Raji (cell line): ENCODE results near the gene RAN.

ENCODE experiments used
- POLR2A ChIP-seq: IDR thresholded peaks from 2 replicates; pipeline ENCODE4 v1.6.1; 2011; ENCODE audit warnings: low read depth, low read length, control low read depth; ENCODE audit not compliant: insufficient read depth

The RAN gene

DNA sequence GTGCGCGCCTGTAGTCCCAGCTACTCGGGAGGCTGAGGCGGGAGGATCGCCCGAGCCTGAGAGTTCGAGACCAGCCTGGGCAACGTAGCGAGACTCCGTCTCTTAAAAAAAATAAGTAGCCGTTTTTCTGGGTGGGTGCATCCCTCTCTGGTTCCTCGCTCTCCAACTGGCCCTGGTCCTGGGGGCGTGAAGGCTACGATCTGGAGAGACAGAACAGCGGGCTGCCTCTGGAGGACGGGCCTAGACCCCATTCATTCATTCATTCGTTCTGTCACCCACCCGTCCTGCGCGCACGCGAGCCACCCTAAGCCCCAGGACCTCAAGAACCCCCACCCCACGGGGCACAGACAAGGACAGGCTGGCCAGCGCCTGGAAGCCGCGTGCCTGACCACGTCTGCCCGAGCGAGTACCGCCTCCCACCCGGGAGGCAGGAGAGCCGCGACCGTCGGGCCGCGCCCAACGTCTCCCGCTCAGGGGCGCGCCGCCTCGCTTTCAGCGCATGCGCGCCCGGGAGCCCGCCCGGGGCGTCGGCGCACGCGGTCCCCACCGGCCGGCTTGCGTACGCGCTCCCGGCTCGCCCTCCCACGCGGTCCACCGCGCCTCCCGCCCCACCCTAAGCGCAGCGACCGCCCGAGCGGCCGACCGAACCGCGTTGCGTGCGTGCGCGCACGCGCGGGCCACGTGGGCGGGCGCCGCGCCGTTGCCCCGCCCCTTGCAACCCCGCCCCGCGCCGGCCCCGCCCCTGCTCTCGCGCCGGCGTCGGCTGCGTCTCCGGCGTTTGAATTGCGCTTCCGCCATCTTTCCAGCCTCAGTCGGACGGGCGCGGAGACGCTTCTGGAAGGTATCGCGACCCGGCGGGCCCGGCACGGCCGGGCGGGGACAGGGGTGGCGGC is at the start of gene RAN:
Gene RAN, plus strand, starts transcription at position 781 of the 893 bp plus-strand sequence. CDS start 528 bp downstream, outside the sequence.
- TF ChIP-seq POLR2A: peak; percentile 93

GRCh38 chr12:130825771-130826150 is 46.1 kb upstream of the RAN start:
- TF ChIP-seq POLR2A: no peak

- TF ChIP-seq POLR2A: no peak
Observed at GRCh38 chr12:130826151-130826801, 45.6 kb upstream of the RAN start.

DNA sequence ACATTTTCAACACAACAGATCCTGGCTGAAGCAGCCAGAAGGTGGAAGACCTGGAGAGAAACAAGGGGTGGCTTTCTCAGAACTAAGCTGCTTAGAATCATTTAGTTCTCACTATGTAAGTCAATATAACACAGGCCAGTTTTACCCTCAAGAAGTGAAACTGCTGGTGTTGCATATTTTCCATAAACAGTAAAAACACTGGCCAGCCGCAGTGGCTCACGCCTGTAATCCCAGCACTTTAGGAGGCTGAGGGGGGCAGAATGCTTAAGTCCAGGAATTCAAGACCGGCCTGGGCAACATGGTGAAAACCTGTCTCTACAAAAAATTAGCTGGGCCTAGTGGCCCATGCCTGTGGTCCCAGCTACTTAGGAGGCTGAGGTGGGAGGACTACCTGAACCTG is 44.4 kb upstream of the RAN start:
- TF ChIP-seq POLR2A: no peak

DNA sequence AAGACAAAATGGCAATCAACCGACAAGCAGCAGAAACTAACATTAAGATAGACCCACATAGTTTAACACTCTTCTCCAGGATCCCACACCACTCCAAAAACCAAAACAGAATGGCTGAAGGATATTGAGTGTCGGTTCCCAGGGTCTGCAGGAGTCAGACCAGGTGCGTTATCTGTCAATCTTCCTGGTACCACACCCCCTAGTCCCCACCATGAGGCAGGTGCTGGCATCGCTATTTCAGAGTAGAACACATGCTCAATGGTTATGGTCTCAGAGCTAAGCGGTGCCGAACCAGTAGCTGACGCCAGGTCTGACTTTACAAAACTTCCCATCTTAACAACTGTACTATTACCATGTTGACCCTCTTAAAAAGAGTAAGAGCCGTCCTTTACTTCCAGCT is 43.0 kb upstream of the RAN start:
- no peak for TF ChIP-seq POLR2A

DNA sequence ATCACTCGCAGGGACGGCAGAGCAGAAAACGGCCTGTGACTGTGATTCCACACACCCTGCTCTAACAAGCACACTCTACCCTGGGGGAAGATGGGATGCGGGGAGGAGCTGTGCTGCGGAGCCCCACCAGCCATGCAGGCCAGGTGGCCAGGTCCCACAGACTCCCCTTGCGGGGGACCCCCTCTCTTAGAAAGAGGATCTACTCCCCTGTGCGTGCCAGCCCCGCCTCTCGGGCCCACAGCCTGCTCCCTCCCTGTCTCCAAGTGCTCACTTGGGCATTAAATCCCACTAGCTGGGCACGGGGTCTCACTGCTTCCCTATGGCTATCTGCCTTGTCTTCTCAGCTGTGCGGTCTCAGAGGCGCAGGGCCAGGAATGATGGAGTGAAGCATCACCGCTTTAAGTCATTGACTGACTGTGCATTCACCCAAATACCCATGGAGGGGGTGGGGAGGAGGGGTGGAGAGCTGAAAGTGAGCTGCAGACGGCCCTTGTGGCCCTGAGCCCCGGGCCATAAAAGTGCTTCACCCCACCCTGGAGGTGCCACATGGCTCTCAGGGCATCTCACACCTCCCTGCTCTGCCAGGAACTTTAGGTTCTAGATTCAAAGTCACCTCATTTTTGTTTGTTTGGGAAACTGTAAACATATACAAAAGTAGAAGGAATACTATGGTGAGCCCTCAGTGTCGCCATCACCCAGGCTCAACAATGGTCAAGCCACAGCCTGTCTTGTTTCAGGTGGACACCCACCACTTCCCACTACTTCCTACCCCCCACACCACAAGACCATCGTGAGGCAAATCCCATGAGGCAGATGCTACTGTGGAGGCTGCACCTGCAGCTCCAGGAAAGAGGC is 42.2 kb upstream of the RAN start:
- no peak for TF ChIP-seq POLR2A

DNA sequence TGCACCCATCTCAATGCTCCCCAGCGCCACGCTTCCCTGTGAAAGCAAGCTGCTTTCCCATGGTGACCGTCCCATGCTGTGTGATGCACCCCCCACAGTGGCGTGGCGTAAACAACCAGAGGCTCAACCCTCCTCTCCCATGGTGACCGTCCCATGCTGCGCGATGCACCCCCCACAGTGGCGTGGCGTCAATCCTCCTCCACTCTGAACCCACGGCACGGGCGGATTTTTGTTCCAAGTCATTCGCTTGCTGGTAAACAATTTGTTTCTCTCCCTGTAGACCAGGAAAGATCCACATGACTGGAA is 41.7 kb upstream of the RAN start:
- no peak for TF ChIP-seq POLR2A

- TF ChIP-seq POLR2A: no peak
Observed at GRCh38 chr12:130831246-130831645, 40.6 kb upstream of the RAN start.

GRCh38 chr12:130831876-130832405 is 39.9 kb upstream of the RAN start:
- TF ChIP-seq POLR2A: no peak

GRCh38 chr12:130832561-130833209 is 39.2 kb upstream of the RAN start:
- TF ChIP-seq POLR2A: no peak

DNA sequence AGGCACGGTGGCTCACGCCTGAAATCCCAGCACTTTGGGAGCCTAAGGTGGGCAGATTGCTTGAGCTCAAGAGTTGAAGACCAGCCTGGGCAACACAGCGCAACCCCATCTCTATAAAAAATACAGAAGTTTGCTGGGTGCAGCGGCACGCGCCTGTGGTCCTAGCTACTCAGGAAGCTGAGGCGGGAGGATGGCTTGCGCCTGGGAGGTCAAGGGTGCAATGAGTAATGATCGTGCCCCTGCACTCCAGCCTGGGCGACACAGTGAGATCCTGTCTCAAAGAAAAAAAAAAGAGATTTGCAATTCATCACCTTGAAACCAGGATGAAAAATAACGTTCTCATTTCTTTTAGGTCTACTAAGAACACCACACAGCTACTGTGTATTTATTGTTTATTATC is 36.9 kb upstream of the RAN start:
- TF ChIP-seq POLR2A: no peak

- no peak for TF ChIP-seq POLR2A
Observed at GRCh38 chr12:130835436-130835835, 36.4 kb upstream of the RAN start.

GRCh38 chr12:130838284-130838950 is 33.4 kb upstream of the RAN start:
- no peak for TF ChIP-seq POLR2A
